ENCODE results near the gene USH1C.

Gene USH1C

GRCh38 chr11:17460406-17460805 is 83.8 kb downstream of the USH1C start:
- DNase-seq = no peak

GRCh38 chr11:17459236-17459896 is 84.8 kb downstream of the USH1C start:
- no peak for DNase-seq

GRCh38 chr11:17458268-17458667 is 85.9 kb downstream of the USH1C start:
- no peak for DNase-seq

GRCh38 chr11:17457396-17458173 is 86.6 kb downstream of the USH1C start:
- DNase-seq = no peak

- DNase-seq = no peak
These were observed 91.5 kb downstream of the USH1C start for GRCh38 chr11:17452668-17453067.

- no peak for DNase-seq
These were observed 95.1 kb downstream of the USH1C start for GRCh38 chr11:17449158-17449557.

- DNase-seq = no peak
These were observed 97.7 kb downstream of the USH1C start for GRCh38 chr11:17446482-17446881.

- no peak for DNase-seq
These were observed 98.9 kb downstream of the USH1C start for GRCh38 chr11:17445240-17445795.

GRCh38 chr11:17443926-17444690 is 100.1 kb downstream of the USH1C start:
- no peak for DNase-seq
